ENCODE data around the gene SULT4A1. TPM values are rescaled to one million over a fixed set of nuclear protein-coding genes. Genes with fewer than 3 reads are reported as not detected.
A peak's percentile ranks its signal among the peaks of the same experiment; 100 is the strongest.

The SULT4A1 gene
- total RNA-seq, 1 experiment from 2014 or later, result 0.15 TPM

GRCh38 chr22:43885319-43885671 is 23.0 kb upstream of the SULT4A1 start:
- Histone ChIP-seq H3K4me1 (ENCODE audit: insufficient read depth, low read length, poor library complexity, severe bottlenecking) (no peaks in the 10 kb centered on the region), H3K36me3 (ENCODE audit: insufficient read depth, low read length, poor library complexity, severe bottlenecking) (no peaks in the 10 kb centered on the region), H3K9me3 (ENCODE audit: low read depth, low read length, poor library complexity, severe bottlenecking) (no peaks in the 10 kb centered on the region), H3K27me3 (replicated peaks; ENCODE audit: insufficient read depth, low read depth, low read length, poor library complexity) (peaks cover 27% of the 10 kb centered on the region), H3K27ac (ENCODE audit: low read depth, low read length, poor library complexity, severe bottlenecking) (no peak overlapping the region), H3K4me3 (ENCODE audit: low read depth, low read length, poor library complexity, severe bottlenecking) (no peak overlapping the region)
- POLR2A ChIA-PET (ENCODE audit: low non-redundant PET), result no interaction called here
- no TSS peak for BruUV-seq (replicated peaks)
- no peak for DNase-seq (ENCODE audit: low spot score)
- TF ChIP-seq EZH2 (IDR thresholded peaks at IDR 0.05; ENCODE audit: borderline replicate concordance, low read depth, low read length, poor library complexity, severe bottlenecking) (no peak), CTCF (conservative IDR thresholded peaks at IDR 0.05; ENCODE audit: low read depth, low read length) (0 out of 2 replicates have a peak, but pooled peaks have one; percentile 3)
- CTCF ChIA-PET, result interaction anchor here (0.6 to 1.3 kb wide), 6 partner anchors 11 to 223 kb away, joined by 3 to 12 read pairs (median 5); no protein-coding TSS in a partner anchor
- intact Hi-C loops (cut with micrococcal nuclease; ENCODE audit: unreplicated experiment), result loop anchor here (5.0 kb wide), 1 partner anchor 498 kb away; no protein-coding TSS in a partner anchor

GRCh38 chr22:43884600-43885318 is 22.4 kb upstream of the SULT4A1 start:
- Histone ChIP-seq H3K27me3 (replicated peaks; ENCODE audit: insufficient read depth, low read depth, low read length, poor library complexity) (peaks cover 23% of the 10 kb centered on the region), H3K27ac (ENCODE audit: low read depth, low read length, poor library complexity, severe bottlenecking) (no peak overlapping the region), H3K4me3 (ENCODE audit: low read depth, low read length, poor library complexity, severe bottlenecking) (no peak overlapping the region), H3K36me3 (ENCODE audit: insufficient read depth, low read length, poor library complexity, severe bottlenecking) (no peaks in the 10 kb centered on the region), H3K9me3 (ENCODE audit: low read depth, low read length, poor library complexity, severe bottlenecking) (no peaks in the 10 kb centered on the region), H3K4me1 (ENCODE audit: insufficient read depth, low read length, poor library complexity, severe bottlenecking) (no peaks in the 10 kb centered on the region)
- BruUV-seq (replicated peaks), result no TSS peak
- TF ChIP-seq EZH2 (IDR thresholded peaks at IDR 0.05; ENCODE audit: borderline replicate concordance, low read depth, low read length, poor library complexity, severe bottlenecking) (no peak), CTCF (conservative IDR thresholded peaks at IDR 0.05; ENCODE audit: low read depth, low read length) (peak; percentile 85)
- ChIA-PET POLR2A (ENCODE audit: low non-redundant PET) (no interaction called here), CTCF (interaction anchor here (0.6 to 1.3 kb wide), 8 partner anchors 12 to 681 kb away, joined by 3 to 12 read pairs (median 4); partner anchors contain the start of gene SULT4A1)
- DNase-seq (ENCODE audit: low spot score), result peak; percentile 72
- intact Hi-C loops (cut with micrococcal nuclease; ENCODE audit: unreplicated experiment), result loop anchor here (5.0 kb wide), 2 partner anchors 63 to 497 kb away; no protein-coding TSS in a partner anchor

GRCh38 chr22:43883719-43884415 is 21.6 kb upstream of the SULT4A1 start:
- CTCF ChIA-PET, result interaction anchor here (0.6 to 1.6 kb wide), 6 partner anchors 13 to 680 kb away, joined by 3 to 27 read pairs (median 4); no protein-coding TSS in a partner anchor
- H3K36me3 ChIP-seq (ENCODE audit: insufficient read depth, low read length, poor library complexity, severe bottlenecking), result no peaks in the 10 kb centered on the region
- POLR2A ChIA-PET (ENCODE audit: low non-redundant PET), result no interaction called here
- no peak overlapping the region for H3K27ac ChIP-seq (ENCODE audit: low read depth, low read length, poor library complexity, severe bottlenecking)
- H3K4me3 ChIP-seq (ENCODE audit: low read depth, low read length, poor library complexity, severe bottlenecking), result no peak overlapping the region
- H3K9me3 ChIP-seq (ENCODE audit: low read depth, low read length, poor library complexity, severe bottlenecking), result no peaks in the 10 kb centered on the region
- DNase-seq (ENCODE audit: low spot score), result no peak
- TF ChIP-seq CTCF (conservative IDR thresholded peaks at IDR 0.05; ENCODE audit: low read depth, low read length) (no peak), EZH2 (IDR thresholded peaks at IDR 0.05; ENCODE audit: borderline replicate concordance, low read depth, low read length, poor library complexity, severe bottlenecking) (no peak)
- no peaks in the 10 kb centered on the region for H3K4me1 ChIP-seq (ENCODE audit: insufficient read depth, low read length, poor library complexity, severe bottlenecking)
- BruUV-seq (replicated peaks), result no TSS peak
- intact Hi-C loops (cut with micrococcal nuclease; ENCODE audit: unreplicated experiment), result loop anchor here (5.0 kb wide), 1 partner anchor 63 kb away; no protein-coding TSS in a partner anchor
- H3K27me3 ChIP-seq (replicated peaks; ENCODE audit: insufficient read depth, low read depth, low read length, poor library complexity), result peaks cover 16% of the 10 kb centered on the region
